Measurements from ENCODE around the gene LLGL2. TPM values are rescaled to one million over a fixed set of nuclear protein-coding genes. Genes with fewer than 3 reads are reported as not detected.

Gene LLGL2
- polyA plus RNA-seq, 3 donors from 2014 or later, result 81.2 to 137 (median 84.4) TPM

DNA sequence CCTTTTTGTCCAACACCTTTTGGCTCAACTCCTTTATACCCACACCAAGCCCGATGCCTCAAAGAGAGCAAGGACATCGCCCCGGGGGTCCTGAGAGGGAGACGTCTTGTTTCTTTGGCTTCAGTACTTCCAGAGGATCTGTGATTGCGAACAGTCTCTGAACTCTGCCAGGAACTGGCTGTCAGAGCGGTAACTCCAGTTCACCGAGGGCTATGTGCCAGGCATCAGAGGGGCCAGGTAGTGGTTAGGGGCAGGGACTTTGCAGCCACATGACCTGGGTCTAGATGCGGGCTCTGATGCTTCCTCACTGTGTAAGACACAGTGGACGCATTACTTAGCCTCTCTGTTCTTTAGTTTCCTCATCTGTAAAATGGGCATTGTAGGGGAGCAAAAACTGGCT is 21.6 kb downstream of the LLGL2 start:
- H3K27me3 Mint-ChIP-seq (ENCODE audit: low read depth in 3 of 3), result peaks cover 0 to 3% (median 0%) of the 10 kb centered on the region in 3 donors
- no peaks in the 10 kb centered on the region for H3K9me3 Mint-ChIP-seq
- peak overlapping the region in 2 of 6 donors; percentile 29 to 57 for H3K27ac Mint-ChIP-seq
- H3K4me1 Mint-ChIP-seq, result peaks cover 27 to 49% of the 10 kb centered on the region in 2 donors
- DNase-seq, result no peak
- H3K4me3 Mint-ChIP-seq, result no peak overlapping the region
- H3K36me3 Mint-ChIP-seq, result peaks cover 0 to 18% (median 4%) of the 10 kb centered on the region in 3 donors

DNA sequence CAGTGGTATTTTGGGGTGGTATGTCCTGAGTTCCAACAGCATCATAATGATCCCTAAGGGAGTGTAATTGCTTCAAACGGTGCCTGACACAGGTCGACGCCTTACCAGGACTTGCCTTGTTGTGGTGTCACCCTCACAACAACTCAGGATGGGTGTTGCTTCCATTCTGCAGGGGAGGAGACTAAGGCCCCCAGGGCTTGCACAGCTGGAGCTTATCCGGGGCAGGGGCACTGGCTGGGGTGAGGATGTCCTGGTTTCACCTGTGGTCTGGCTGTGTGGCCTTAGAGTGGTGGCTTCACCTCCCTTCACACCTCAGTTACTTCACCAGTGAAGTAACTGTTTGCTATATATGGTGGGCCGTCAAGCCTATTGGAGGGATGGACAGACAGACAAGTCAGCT is 23.3 kb downstream of the LLGL2 start:
- peaks cover 0 to 2% (median 0%) of the 10 kb centered on the region in 3 donors for H3K27me3 Mint-ChIP-seq (ENCODE audit: low read depth in 3 of 3)
- peak overlapping the region in 3 of 5 donors; percentile 20 to 46 (median 44) for H3K4me3 Mint-ChIP-seq

DNA sequence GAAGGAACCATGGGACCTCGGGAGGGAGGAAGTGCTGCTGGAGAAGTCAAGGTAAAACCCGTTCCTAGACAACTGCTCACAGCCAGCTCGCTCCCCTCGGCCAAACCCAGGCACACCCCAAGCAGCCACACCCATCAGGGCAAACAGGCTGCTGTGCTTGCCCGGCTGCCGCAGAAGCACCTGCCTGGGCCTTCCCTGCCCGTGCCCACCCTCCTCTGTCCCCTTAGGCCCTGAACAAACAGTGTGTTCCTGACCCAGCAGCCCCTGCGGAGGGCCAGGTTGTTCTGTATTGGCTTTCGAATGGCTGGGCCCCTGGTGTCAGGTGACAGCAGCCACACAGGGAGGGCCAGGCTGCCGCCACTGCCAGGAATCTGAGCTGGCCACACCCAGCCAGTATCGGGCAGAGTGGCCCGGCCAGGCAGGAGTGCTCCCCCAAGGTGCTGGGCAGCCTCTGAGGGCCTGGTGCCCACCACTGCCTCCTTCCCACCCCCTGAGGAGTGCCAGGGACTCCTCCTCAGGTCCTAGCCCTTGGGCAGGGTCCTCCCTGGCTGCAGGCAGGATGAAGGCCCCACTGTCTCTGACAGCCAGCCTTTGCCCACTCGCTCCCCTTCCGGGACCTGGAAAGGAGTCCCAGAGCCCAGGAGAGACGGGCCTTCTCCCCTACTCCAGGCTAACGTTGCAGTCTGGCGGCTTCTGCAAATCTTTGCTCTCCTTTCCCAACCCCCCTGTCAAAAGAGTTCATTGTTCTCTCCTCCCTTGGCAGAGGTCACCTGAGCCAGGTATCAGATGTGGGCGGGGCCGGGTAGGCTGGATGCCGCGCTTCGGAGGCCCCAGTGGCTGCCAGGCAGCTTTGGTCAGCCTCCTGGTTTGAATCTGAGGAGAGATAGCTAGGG is 24.0 kb downstream of the LLGL2 start:
- H3K27me3 Mint-ChIP-seq (ENCODE audit: low read depth in 3 of 3), result peaks cover 0 to 2% (median 0%) of the 10 kb centered on the region in 3 donors
- peak overlapping the region in 1 of 5 donors; percentile 20 for H3K4me3 Mint-ChIP-seq
- H3K36me3 Mint-ChIP-seq, result peaks cover 0 to 18% (median 3%) of the 10 kb centered on the region in 3 donors
- peaks cover 29 to 55% of the 10 kb centered on the region in 2 donors for H3K4me1 Mint-ChIP-seq
- H3K27ac Mint-ChIP-seq, result peak overlapping the region in 5 of 6 donors; percentile 40 to 86 (median 71)
- no peaks in the 10 kb centered on the region for H3K9me3 Mint-ChIP-seq
- no peak for DNase-seq

More for the DNA sequence above, 23.3 kb downstream of the LLGL2 start:
- H3K9me3 Mint-ChIP-seq, result no peaks in the 10 kb centered on the region
- H3K36me3 Mint-ChIP-seq, result peaks cover 0 to 18% (median 3%) of the 10 kb centered on the region in 3 donors
- DNase-seq, result peak; percentile 48 to 56 (median 49)
- peak overlapping the region; percentile 40 to 88 (median 78) for H3K27ac Mint-ChIP-seq
- peaks cover 27 to 57% of the 10 kb centered on the region in 2 donors for H3K4me1 Mint-ChIP-seq

DNA sequence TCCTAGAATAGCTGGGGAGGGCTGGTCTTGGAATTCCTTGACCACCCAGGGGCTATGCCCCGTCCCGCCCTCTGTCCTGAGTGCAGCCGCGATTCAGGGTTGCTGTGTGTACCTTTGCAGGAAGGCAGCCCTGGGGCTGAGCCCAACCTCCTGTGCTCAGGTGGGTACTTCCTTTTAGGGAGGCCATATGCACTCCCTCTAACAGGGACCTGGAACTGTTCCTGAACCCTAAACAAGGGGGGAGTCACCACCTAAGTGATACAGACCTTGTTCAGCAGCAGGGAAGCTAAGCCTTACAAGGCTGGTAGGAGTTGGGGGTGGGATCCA is 24.6 kb downstream of the LLGL2 start:
- peaks cover 0 to 3% (median 0%) of the 10 kb centered on the region in 3 donors for H3K27me3 Mint-ChIP-seq (ENCODE audit: low read depth in 3 of 3)
- no peak for DNase-seq
- no peak overlapping the region for H3K27ac Mint-ChIP-seq
- H3K9me3 Mint-ChIP-seq, result no peaks in the 10 kb centered on the region
- peaks cover 29 to 53% of the 10 kb centered on the region in 2 donors for H3K4me1 Mint-ChIP-seq
- H3K4me3 Mint-ChIP-seq, result no peak overlapping the region
- peaks cover 0 to 18% (median 3%) of the 10 kb centered on the region in 3 donors for H3K36me3 Mint-ChIP-seq

DNA sequence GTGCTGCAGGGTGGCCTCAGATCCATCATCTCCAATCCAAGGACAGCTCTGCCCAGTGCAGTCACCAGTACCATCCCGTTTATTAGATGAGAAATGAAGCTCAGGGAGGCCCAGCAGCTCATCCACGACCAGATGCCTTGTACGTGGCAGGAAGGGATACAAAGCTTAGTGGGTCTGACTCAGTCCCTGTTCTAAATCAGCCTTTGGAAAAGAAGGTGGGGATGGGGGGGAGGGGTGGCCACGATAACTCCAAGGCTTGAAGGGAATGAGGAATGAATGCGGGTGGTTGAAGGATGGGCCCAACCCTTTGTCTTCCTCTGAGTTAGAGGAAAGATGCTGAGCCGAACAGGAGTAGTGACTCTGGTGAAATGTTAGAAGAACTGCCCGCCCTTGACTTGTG is 25.8 kb downstream of the LLGL2 start:
- Mint-ChIP-seq H3K4me3 (no peak overlapping the region), H3K9me3 (no peaks in the 10 kb centered on the region), H3K27ac (peak overlapping the region in 2 of 6 donors; percentile 67 to 68), H3K27me3 (ENCODE audit: low read depth in 3 of 3) (peaks cover 0 to 2% (median 0%) of the 10 kb centered on the region in 3 donors), H3K4me1 (peaks cover 23 to 46% of the 10 kb centered on the region in 2 donors), H3K36me3 (peaks cover 0 to 18% (median 3%) of the 10 kb centered on the region in 3 donors)
- DNase-seq, result no peak

DNA sequence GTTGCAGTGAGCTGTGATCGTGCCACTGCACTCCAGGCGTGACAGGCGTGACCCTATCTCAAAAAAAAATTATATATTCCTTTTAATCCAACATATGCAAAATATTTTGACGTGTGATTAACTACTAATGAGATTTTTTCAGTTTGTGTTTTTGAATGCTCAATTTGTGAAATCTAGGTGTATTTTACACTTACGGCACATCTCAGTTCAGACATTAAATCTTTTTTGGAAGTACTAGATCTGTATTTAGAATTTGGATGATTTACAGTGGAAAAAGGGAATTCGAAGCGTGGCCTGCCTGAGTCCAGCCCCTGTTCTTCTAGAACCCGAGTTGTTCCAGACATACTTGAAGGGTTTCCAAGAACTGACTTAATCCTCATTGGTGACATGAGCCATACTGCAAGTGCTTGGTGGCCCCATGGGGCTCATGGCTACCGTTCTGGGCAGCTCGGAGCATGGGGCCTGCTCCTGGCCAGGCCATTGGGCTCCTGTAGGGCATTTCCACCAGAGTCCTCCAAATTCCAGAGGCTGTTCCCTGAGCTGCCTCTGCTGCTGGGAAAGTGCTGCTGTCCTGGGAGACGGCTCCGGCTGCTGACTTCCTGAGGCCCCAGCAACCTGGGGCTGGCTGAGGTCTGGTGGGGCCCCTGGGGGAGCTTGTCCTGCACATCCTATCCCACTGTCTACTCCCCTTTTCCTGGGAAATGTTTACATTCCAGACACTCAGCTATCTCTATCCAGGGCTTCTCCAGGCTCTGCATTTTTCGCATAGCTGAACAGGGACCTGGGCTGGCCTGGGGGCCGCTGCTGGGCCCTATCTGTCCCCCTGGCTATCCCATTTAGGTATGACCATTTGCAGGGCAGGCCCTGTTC is 27.2 kb downstream of the LLGL2 start:
- H3K27ac Mint-ChIP-seq, result peak overlapping the region in 1 of 6 donors; percentile 80
- peaks cover 20 to 37% of the 10 kb centered on the region in 2 donors for H3K4me1 Mint-ChIP-seq
- no peak for DNase-seq
- peaks cover 0 to 10% (median 3%) of the 10 kb centered on the region in 3 donors for H3K36me3 Mint-ChIP-seq
- H3K27me3 Mint-ChIP-seq (ENCODE audit: low read depth in 3 of 3), result peaks cover 0 to 2% (median 0%) of the 10 kb centered on the region in 3 donors
- no peak overlapping the region for H3K4me3 Mint-ChIP-seq
- H3K9me3 Mint-ChIP-seq, result no peaks in the 10 kb centered on the region

DNA sequence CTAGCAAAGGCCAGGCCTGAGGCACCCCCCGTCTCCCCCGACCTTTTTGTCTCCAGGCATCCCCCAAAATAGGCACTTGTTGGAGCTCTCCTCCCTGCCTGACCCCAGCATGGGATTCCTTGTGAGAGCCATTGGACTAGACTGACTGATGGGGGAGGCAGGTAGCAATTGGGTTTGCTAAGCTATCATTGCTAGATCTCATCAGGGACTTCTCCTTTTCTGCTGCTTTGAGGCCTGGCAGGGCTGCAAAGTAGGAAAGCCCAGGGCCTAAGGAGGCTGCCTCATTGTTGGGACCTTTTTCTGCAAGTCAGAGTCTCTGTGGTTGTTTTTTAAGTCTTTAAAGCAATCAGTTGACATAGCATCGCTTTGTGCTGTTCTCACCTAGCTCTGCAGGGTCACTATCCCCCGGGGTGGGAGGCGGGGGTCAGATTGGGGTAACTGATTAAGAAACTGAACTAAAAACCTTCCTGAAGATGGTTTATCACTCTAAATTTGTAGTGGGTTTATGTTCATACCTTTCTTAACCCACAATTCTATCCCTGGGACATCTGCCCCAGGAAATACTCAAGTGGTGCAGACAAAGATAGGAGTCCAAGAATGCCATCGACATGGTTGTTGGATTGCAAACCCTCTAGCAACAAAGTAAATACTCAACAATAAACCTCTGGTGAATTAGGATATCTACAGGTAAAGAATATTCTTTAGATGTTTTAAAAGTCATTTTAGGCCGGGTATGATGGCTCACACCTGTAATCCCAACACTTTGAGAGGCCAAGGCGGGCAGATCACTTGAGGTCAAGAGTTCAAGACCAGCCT is 28.0 kb downstream of the LLGL2 start:
- Mint-ChIP-seq H3K27me3 (ENCODE audit: low read depth in 3 of 3) (peaks cover 0 to 2% (median 2%) of the 10 kb centered on the region in 3 donors), H3K4me3 (no peak overlapping the region), H3K27ac (peak overlapping the region in 5 of 6 donors; percentile 6 to 80 (median 36)), H3K4me1 (peaks cover 18 to 28% of the 10 kb centered on the region in 2 donors), H3K36me3 (peaks cover 0 to 9% (median 3%) of the 10 kb centered on the region in 3 donors), H3K9me3 (no peaks in the 10 kb centered on the region)
- DNase-seq, result no peak

DNA sequence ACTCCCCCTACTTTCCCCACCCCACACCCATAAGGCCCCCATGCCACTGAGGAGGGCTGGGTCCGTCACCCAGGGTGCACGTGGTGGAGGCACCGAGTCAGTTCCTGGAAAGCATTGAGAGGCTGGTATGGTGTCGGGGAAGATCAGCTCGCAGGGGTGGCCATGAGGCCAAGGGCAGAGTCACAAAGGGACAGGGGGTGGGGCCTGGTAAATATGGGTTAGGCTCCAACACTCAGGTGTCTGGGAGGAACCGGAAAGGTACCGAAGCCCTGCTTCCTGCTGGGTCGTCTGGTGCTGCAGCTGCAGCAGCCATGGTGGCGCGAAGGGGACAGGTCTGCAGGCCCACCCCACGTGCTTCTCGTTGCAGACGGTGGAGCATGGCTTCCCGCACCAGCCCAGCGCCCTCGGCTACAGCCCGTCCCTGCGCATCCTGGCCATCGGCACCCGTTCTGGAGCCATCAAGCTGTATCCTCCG is 30.2 kb downstream of the LLGL2 start:
- H3K4me1 Mint-ChIP-seq, result peaks cover 12 to 18% of the 10 kb centered on the region in 2 donors
- H3K27ac Mint-ChIP-seq, result no peak overlapping the region
- no peak for DNase-seq
- H3K9me3 Mint-ChIP-seq, result no peaks in the 10 kb centered on the region
- no peak overlapping the region for H3K4me3 Mint-ChIP-seq
- H3K36me3 Mint-ChIP-seq, result peaks cover 0 to 2% (median 0%) of the 10 kb centered on the region in 3 donors
- H3K27me3 Mint-ChIP-seq (ENCODE audit: low read depth in 3 of 3), result peaks cover 0 to 4% (median 2%) of the 10 kb centered on the region in 3 donors

DNA sequence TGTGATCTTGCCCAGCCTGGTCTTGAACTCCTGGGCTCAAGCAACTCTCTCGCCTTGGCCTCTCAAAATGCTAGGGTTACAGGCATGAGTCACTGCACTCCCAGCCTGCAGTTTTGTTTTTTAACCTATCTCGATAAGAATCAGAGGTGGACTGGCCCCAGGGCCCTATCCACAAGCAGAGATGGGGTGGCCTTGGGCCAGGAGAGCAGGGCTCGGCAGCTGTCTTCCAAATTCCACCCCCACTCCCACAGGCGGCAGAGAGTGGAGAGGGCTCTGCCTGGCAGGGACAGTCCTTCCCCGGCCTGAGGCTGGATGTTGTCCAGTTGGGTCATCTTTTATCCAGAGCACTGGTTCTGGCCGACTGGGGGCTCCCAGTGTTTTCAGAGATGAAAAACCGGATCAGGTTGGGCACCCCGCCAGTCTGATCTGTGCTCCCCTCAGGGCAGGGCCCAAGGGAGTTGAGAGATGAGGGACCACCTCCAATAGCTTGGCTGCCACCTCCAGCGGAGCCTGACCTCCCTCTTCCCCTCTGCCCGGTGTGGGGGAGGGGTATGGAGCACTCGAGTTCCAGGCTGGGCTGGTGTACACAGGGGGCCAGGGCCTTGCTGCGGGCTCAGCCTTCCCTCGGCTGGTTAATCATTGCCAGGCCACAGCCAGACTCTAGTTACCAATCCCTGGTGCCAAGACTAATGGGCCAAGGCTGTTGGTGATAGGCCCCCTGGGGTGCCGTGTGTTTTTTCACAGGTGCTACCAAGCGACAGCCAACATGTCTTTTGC is 31.8 kb downstream of the LLGL2 start:
- H3K9me3 Mint-ChIP-seq, result no peaks in the 10 kb centered on the region
- H3K36me3 Mint-ChIP-seq, result peaks cover 0 to 4% (median 0%) of the 10 kb centered on the region in 3 donors
- H3K4me3 Mint-ChIP-seq, result no peak overlapping the region
- no peak for DNase-seq
- peaks cover 9 to 14% of the 10 kb centered on the region in 2 donors for H3K4me1 Mint-ChIP-seq
- H3K27me3 Mint-ChIP-seq (ENCODE audit: low read depth in 3 of 3), result peaks cover 0 to 8% (median 2%) of the 10 kb centered on the region in 3 donors
- no peak overlapping the region for H3K27ac Mint-ChIP-seq

DNA sequence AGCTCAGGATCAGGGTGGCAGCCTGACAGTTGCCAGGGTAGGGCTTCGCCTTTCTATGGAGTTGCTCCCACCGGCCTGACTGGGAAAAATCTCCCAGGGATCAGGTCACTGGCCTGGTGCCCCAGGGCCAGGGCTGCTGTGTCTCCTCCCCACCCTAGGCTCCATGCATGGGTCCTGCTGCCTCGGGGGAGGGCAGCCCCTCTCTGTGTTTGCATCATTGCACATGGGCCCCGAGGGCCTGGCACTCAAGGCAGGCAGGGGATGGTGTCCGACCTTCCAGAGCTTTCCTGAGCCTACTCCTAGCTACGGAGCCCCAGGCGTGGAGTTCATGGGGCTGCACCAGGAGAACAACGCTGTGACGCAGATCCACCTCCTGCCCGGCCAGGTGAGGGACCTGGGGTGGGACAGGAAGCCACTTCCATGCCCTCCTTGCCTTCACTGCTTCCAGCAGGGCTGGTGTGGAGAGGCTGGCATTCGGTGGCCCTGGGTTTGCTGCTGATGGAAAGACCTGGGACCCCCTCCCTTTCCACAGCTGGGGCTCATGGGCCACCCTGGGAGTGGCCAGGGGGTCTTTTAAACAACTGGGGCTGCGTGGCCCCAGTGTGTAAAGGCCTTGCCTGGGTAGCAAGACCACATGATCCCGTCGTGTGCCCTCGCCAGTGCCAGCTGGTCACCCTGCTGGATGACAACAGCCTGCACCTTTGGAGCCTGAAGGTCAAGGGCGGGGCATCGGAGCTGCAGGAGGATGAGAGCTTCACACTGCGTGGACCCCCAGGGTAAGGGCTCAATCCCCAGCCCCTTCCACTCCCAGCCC is 32.6 kb downstream of the LLGL2 start:
- peaks cover 9% of the 10 kb centered on the region in 2 donors for H3K4me1 Mint-ChIP-seq
- no peak overlapping the region for H3K27ac Mint-ChIP-seq
- H3K4me3 Mint-ChIP-seq, result no peak overlapping the region
- H3K36me3 Mint-ChIP-seq, result peaks cover 0 to 6% (median 0%) of the 10 kb centered on the region in 3 donors
- no peaks in the 10 kb centered on the region for H3K9me3 Mint-ChIP-seq
- peaks cover 0 to 8% (median 2%) of the 10 kb centered on the region in 3 donors for H3K27me3 Mint-ChIP-seq (ENCODE audit: low read depth in 3 of 3)
- DNase-seq, result no peak

DNA sequence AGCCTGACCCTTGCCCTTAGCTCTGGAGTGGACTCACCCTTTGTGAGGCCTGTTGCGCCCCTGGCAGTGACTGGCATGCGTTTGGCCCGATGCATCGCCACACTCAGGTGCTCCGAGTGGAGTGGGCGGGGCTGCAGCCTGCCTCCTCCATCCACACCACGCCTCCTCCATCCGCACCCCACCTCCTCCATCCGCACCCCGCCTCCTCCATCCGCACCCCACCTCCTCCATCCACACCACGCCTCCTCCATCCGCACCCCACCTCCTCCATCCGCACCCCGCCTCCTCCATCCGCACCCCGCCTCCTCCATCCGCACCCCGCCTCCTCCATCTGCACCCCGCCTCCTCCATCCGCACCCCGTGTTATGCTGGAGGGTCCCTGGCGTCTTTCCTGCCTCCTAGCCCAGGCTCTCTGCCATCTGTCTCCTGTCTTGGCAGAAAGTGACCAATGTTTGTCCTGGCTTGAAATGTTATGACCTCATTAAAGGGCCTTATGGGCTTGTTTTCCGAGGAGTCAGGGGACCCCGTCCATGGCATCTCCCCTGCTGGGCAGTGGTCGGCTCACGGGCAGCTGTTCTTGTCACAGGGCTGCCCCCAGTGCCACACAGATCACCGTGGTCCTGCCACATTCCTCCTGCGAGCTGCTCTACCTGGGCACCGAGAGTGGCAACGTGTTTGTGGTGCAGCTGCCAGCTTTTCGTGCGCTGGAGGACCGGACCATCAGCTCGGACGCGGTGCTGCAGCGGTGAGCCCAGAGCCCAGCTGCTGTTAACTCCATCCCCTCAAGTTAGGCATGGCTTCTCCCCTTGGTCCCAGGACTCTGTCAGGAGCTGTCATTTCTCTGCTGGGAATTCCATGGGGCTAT is 33.4 kb downstream of the LLGL2 start:
- peaks cover 0 to 8% (median 2%) of the 10 kb centered on the region in 3 donors for H3K27me3 Mint-ChIP-seq (ENCODE audit: low read depth in 3 of 3)
- peaks cover under 1 to 1% of the 10 kb centered on the region in 2 donors for H3K4me1 Mint-ChIP-seq
- no peak for DNase-seq
- no peak overlapping the region for H3K4me3 Mint-ChIP-seq
- H3K36me3 Mint-ChIP-seq, result peaks cover 0 to 6% (median 0%) of the 10 kb centered on the region in 3 donors
- H3K9me3 Mint-ChIP-seq, result no peaks in the 10 kb centered on the region
- H3K27ac Mint-ChIP-seq, result no peak overlapping the region
